K562 (cell line): ENCODE results near the gene PDZK1IP1. TPM values are rescaled to one million over a fixed set of nuclear protein-coding genes. Genes with fewer than 3 reads are reported as not detected.

Source experiments
- CCNT2 ChIP-seq: IDR thresholded peaks from 2 replicates; pipeline ENCODE4 v1.6.1; 2011; ENCODE audit warnings: borderline replicate concordance, low read depth, mild to moderate bottlenecking, moderate library complexity, mixed read lengths, low read length; ENCODE audit not compliant: insufficient read length; ENCODE audit errors: extremely low read depth
- CHCHD3 ChIP-seq: fragments of 250-450 bp; sonication (Bioruptor Pico); IDR thresholded peaks from 2 replicates; pipeline ENCODE4 v2.1.2; 2022; ENCODE audit warnings: mild to moderate bottlenecking
- CREM ChIP-seq: IDR thresholded peaks from 2 replicates; pipeline ENCODE4 v1.6.1; 2014; ENCODE audit warnings: antibody characterized with exemption, low read depth
- ELF2 ChIP-seq: fragments of 250-450 bp; sonication (Bioruptor Pico); IDR thresholded peaks from 2 replicates; pipeline ENCODE4 v1.5.0; 2021; ENCODE audit warnings: mild to moderate bottlenecking
- ELF4 ChIP-seq: fragments of 450-650 bp; formaldehyde crosslinking; IDR thresholded peaks from 2 replicates; pipeline ENCODE4 v1.4.0; 2022; ENCODE audit warnings: missing genetic modification characterization
- ILF3 ChIP-seq: fragments of 450-650 bp; IDR thresholded peaks from 2 replicates; pipeline ENCODE4 v1.6.1; 2018; ENCODE audit warnings: antibody characterized with exemption, mild to moderate bottlenecking, moderate library complexity, borderline replicate concordance
- IRF2 ChIP-seq: sonication (generic); formaldehyde crosslinking; IDR thresholded peaks from 2 replicates; pipeline ENCODE4 v1.8.1; 2022; ENCODE audit warnings: mild to moderate bottlenecking, missing genetic modification reagents
- MAFG ChIP-seq: fragments of 450-650 bp; conservative IDR thresholded peaks from 2 replicates; pipeline ENCODE4 v1.6.1; 2016; ENCODE audit warnings: missing genetic modification characterization, missing compliant biosample characterization
- POLR2AphosphoS5 ChIP-seq: IDR thresholded peaks from 2 replicates; pipeline ENCODE4 v1.6.1; 2011; ENCODE audit warnings: mild to moderate bottlenecking, low read depth, low read length, moderate library complexity; ENCODE audit not compliant: control insufficient read depth, insufficient read depth
- PTRF ChIP-seq: fragments of 450-650 bp; IDR thresholded peaks from 2 replicates; pipeline ENCODE4 v1.6.1; 2016; ENCODE audit warnings: mild to moderate bottlenecking, missing genetic modification characterization, missing compliant biosample characterization
- SPI1 ChIP-seq: IDR thresholded peaks from 2 replicates; pipeline ENCODE4 v1.6.1; 2011; ENCODE audit warnings: low read depth, low read length, control low read depth, borderline replicate concordance
- TCF3 ChIP-seq: sonication (generic); formaldehyde crosslinking; IDR thresholded peaks from 2 replicates; pipeline ENCODE4 v1.4.0; 2020; ENCODE audit warnings: mild to moderate bottlenecking, missing genetic modification reagents
- TEAD4 ChIP-seq, 2 experiments: sonication (generic) in 1 of 2; formaldehyde crosslinking in 1 of 2; IDR thresholded peaks; 2 replicates each; pipeline versions ENCODE4 v1.6.1 to v1.8.0; 2012 to 2022; ENCODE audit warnings: borderline replicate concordance in 1 of 2, inconsistent platforms in 1 of 2, low read length in 1 of 2, mild to moderate bottlenecking in 1 of 2, missing genetic modification reagents in 1 of 2
- ZNF436 ChIP-seq: fragments of 250-450, 450-650 bp; sonication (Bioruptor Pico); formaldehyde crosslinking; IDR thresholded peaks from 2 replicates; pipeline ENCODE4 v1.7.0; 2020; ENCODE audit warnings: mild to moderate bottlenecking
- ZNF551 ChIP-seq: fragments of 250-450 bp; sonication (Bioruptor Pico); IDR thresholded peaks from 2 replicates; pipeline ENCODE4 v1.5.0; 2021; ENCODE audit warnings: mild to moderate bottlenecking, moderate library complexity
- ZNF76 ChIP-seq: fragments of 250-450 bp; sonication (Bioruptor Pico); IDR thresholded peaks from 2 replicates; pipeline ENCODE4 v1.4.0; 2020; ENCODE audit warnings: mild to moderate bottlenecking, moderate library complexity, borderline replicate concordance
- polyA plus RNA-seq, 8 experiments: library from polyadenylated mRNA; depleted of rRNA in 4 of 8; stranded (reverse) in 5 of 8; unstranded in 3 of 8; fragments of >200 nt; fragmentation: Nextera tagmentation in 2 of 8; fragmentation: Illumina TruSeq in 1 of 8; extraction: Ambion mirVana in 2 of 8; extraction: Trizol in 1 of 8; gene quantifications; 2 replicates each; pipeline versions ENCODE4 v1.2.1 to v1.2.3, GENCODE V29; 2011 to 2014; ENCODE audit warnings: inconsistent platforms in 1 of 8, missing spikeins in 1 of 8
- total RNA-seq, 7 experiments: library from RNA; depleted of rRNA in 6 of 7; stranded (reverse); fragments of >200 nt in 6 of 7; fragmentation: Illumina TruSeq in 2 of 7; extraction: Trizol in 2 of 7; gene quantifications; 2 replicates each; pipeline versions ENCODE4 v1.2.1 to v1.2.3, GENCODE V29; 2011 to 2021; ENCODE audit warnings: low replicate concordance in 1 of 7
- TF ChIP-seq, protein P1 (sequence below): fragments of 450-650 bp; IDR thresholded peaks from 2 replicates; pipeline ENCODE4 v1.6.1; 2016; ENCODE audit warnings: antibody characterized with exemption
- TF ChIP-seq, protein P2 (sequence below): fragments of 150-350 bp; IDR thresholded peaks from 2 replicates; pipeline ENCODE4 v1.6.1; 2014; ENCODE audit warnings: low read depth, mild to moderate bottlenecking, low read length, borderline replicate concordance
- TF ChIP-seq, protein P3 (sequence below): fragments of 450-650 bp; IDR thresholded peaks from 2 replicates; pipeline ENCODE4 v1.6.1; 2017; ENCODE audit warnings: antibody characterized with exemption, mild to moderate bottlenecking

The PDZK1IP1 gene
- total and polyA plus RNA-seq, 9 of the 15 experiments (the other 6 are each of a cell fraction or from before 2014, with no cell fraction given): 0.17 to 0.68 (median 0.53) TPM; not detected in 2

DNA sequence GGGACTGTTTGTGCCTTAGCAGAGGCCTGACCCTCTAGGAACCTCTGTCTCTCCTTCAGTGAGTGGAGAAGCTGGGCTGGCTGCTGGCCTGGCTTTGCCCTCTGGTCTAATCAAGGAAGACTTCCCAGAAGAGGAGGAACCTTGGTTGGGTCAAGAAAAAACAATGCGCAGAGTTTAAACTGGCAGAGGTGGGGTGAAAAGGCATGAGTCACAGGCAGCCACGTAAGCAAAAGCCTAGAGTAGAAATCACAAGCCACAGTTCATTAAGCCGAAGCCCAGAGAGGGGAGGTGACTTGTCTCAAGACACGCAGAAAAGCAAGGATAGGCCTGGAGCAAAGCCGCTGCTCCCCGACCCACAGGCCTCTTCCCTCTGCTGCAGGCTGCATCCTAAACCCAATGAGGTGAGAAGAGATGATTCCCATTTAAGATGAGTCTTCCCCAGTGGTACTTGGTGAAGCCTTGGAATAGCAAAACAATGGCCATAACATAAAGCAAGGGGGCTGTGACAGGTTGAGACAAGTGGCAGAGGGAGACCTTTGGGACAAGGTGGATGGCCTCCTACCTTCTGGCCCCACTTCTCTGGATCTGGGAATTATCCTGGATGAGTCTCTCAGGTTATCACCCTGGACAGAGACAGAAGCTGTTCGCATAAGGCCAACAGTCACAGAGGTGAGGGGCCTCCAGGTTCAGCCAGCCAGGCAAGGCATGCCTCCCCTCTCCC, 7.7 kb downstream of the PDZK1IP1 start (continued):
- TF ChIP-seq IRF2 (no peak), MAFG (tag) (peak; percentile 56), PTRF (tag) (no peak), TEAD4 (IDR thresholded peaks at IDR 0.05; ENCODE audit: low read length) (no peak), TEAD4 (CRISPR knock-in tag; IDR thresholded peaks at IDR 0.05; ENCODE audit: borderline replicate concordance) (no peak), CREM (peak; percentile 82), CCNT2 (no peak), ZNF436 (CRISPR knock-in tag) (peak; percentile 89), ILF3 (no peak), ZNF551 (CRISPR knock-in tag) (no peak), ELF4 (CRISPR knock-in tag) (0 out of 2 replicates have a peak, but pooled peaks have one; percentile 13), ZNF76 (CRISPR knock-in tag) (no peak), TCF3 (CRISPR knock-in tag) (no peak), ELF2 (CRISPR knock-in tag) (no peak), POLR2AphosphoS5 (no peak), SPI1 (no peak), CHCHD3 (CRISPR knock-in tag) (no peak)
- TF ChIP-seq, protein P1, sequence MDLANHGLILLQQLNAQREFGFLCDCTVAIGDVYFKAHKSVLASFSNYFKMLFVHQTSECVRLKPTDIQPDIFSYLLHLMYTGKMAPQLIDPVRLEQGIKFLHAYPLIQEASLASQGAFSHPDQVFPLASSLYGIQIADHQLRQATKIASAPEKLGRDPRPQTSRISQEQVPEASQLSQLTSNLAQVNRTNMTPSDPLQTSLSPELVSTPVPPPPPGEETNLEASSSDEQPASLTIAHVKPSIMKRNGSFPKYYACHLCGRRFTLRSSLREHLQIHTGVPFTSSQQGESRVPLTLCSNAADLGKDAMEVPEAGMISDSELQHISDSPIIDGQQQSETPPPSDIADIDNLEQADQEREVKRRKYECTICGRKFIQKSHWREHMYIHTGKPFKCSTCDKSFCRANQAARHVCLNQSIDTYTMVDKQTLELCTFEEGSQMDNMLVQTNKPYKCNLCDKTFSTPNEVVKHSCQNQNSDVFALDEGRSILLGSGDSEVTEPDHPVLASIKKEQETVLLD: no peak
- TF ChIP-seq, protein P2, sequence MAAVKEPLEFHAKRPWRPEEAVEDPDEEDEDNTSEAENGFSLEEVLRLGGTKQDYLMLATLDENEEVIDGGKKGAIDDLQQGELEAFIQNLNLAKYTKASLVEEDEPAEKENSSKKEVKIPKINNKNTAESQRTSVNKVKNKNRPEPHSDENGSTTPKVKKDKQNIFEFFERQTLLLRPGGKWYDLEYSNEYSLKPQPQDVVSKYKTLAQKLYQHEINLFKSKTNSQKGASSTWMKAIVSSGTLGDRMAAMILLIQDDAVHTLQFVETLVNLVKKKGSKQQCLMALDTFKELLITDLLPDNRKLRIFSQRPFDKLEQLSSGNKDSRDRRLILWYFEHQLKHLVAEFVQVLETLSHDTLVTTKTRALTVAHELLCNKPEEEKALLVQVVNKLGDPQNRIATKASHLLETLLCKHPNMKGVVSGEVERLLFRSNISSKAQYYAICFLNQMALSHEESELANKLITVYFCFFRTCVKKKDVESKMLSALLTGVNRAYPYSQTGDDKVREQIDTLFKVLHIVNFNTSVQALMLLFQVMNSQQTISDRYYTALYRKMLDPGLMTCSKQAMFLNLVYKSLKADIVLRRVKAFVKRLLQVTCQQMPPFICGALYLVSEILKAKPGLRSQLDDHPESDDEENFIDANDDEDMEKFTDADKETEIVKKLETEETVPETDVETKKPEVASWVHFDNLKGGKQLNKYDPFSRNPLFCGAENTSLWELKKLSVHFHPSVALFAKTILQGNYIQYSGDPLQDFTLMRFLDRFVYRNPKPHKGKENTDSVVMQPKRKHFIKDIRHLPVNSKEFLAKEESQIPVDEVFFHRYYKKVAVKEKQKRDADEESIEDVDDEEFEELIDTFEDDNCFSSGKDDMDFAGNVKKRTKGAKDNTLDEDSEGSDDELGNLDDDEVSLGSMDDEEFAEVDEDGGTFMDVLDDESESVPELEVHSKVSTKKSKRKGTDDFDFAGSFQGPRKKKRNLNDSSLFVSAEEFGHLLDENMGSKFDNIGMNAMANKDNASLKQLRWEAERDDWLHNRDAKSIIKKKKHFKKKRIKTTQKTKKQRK: no peak
- TF ChIP-seq, protein P3, sequence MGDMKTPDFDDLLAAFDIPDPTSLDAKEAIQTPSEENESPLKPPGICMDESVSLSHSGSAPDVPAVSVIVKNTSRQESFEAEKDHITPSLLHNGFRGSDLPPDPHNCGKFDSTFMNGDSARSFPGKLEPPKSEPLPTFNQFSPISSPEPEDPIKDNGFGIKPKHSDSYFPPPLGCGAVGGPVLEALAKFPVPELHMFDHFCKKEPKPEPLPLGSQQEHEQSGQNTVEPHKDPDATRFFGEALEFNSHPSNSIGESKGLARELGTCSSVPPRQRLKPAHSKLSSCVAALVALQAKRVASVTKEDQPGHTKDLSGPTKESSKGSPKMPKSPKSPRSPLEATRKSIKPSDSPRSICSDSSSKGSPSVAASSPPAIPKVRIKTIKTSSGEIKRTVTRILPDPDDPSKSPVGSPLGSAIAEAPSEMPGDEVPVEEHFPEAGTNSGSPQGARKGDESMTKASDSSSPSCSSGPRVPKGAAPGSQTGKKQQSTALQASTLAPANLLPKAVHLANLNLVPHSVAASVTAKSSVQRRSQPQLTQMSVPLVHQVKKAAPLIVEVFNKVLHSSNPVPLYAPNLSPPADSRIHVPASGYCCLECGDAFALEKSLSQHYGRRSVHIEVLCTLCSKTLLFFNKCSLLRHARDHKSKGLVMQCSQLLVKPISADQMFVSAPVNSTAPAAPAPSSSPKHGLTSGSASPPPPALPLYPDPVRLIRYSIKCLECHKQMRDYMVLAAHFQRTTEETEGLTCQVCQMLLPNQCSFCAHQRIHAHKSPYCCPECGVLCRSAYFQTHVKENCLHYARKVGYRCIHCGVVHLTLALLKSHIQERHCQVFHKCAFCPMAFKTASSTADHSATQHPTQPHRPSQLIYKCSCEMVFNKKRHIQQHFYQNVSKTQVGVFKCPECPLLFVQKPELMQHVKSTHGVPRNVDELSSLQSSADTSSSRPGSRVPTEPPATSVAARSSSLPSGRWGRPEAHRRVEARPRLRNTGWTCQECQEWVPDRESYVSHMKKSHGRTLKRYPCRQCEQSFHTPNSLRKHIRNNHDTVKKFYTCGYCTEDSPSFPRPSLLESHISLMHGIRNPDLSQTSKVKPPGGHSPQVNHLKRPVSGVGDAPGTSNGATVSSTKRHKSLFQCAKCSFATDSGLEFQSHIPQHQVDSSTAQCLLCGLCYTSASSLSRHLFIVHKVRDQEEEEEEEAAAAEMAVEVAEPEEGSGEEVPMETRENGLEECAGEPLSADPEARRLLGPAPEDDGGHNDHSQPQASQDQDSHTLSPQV: peak; percentile 82
